Activated CD8-positive, alpha-beta T cell treated with anti-CD3 and anti-CD28 coated beads for 36 hours (primary cell): ENCODE data around the gene GTF3C1. TPM values are rescaled to one million over a fixed set of nuclear protein-coding genes. Genes with fewer than 3 reads are reported as not detected.

Experiments
- ATAC-seq: fragments of 200-7000 bp; cut with Tn5 transposase; one replicate; pipeline ENCODE4 v1.10.0; 2021; ENCODE audit warnings: mild to moderate bottlenecking, moderate library complexity
- CTCF ChIA-PET: fragments of 350-600 bp; sonication (Branson Sonifier 250); formaldehyde crosslinking; loops from one replicate; lab custom pipeline; 2021; ENCODE audit warnings: antibody characterized with exemption; lab: Charles Lee
- POLR2A ChIA-PET: fragments of 350-600 bp; sonication (Branson Sonifier 250); formaldehyde crosslinking; loops from one replicate; lab custom pipeline; 2021; ENCODE audit warnings: antibody characterized with exemption; lab: Charles Lee
- DNase-seq: peaks from one replicate; pipeline ENCODE4 v3.0.0-alpha.2; 2020
- H3K27ac Mint-ChIP-seq: one replicate; pipeline ENCODE4 v1.8.0; 2021; ENCODE audit warnings: mild to moderate bottlenecking, mixed read lengths
- H3K27me3 Mint-ChIP-seq: one replicate; pipeline ENCODE4 v1.8.0; 2021; ENCODE audit warnings: mixed read lengths
- H3K36me3 Mint-ChIP-seq: one replicate; pipeline ENCODE4 v1.8.0; 2021; ENCODE audit warnings: low read depth, mixed read lengths
- H3K4me1 Mint-ChIP-seq: one replicate; pipeline ENCODE4 v1.8.0; 2021; ENCODE audit warnings: low read depth, mixed read lengths
- H3K4me3 Mint-ChIP-seq: one replicate; pipeline ENCODE4 v1.8.0; 2021; ENCODE audit warnings: mild to moderate bottlenecking, moderate library complexity, mixed read lengths
- H3K9me3 Mint-ChIP-seq: one replicate; pipeline ENCODE4 v1.8.0; 2021; ENCODE audit warnings: mixed read lengths
- CTCF ChIP-seq: fragments of 200-600 bp; IDR thresholded peaks from one replicate; pipeline ENCODE4 v1.8.0; 2022; ENCODE audit warnings: antibody characterized with exemption, mild to moderate bottlenecking
- intact Hi-C: fragments of 100-400 bp; cut with micrococcal nuclease; formaldehyde crosslinking; loops from one replicate; pipeline ENCODE4 v1.10.0; 2022
- total RNA-seq, 2 experiments: library from RNA; stranded (reverse); gene quantifications; one replicate each; pipeline ENCODE4 v1.2.3, GENCODE V29; 2021

Gene GTF3C1
- total RNA-seq, 2 experiments from 2014 or later = 55.9 to 58.6 TPM

- Mint-ChIP-seq H3K9me3 (no peaks in the 10 kb centered on the region), H3K4me3 (no peak overlapping the region), H3K27ac (no peak overlapping the region), H3K27me3 (no peaks in the 10 kb centered on the region), H3K4me1 (no peaks in the 10 kb centered on the region), H3K36me3 (peaks cover 34% of the 10 kb centered on the region)
- ChIA-PET CTCF (no interaction called here), POLR2A (no interaction called here)
- intact Hi-C loops = no loop called here
- TF ChIP-seq CTCF = no peak
- DNase-seq (no peak), ATAC-seq (no peak)
Observed at GRCh38 chr16:27489421-27489820, 60.3 kb downstream of the GTF3C1 start.

GRCh38 chr16:27486760-27487159, 63.0 kb downstream of the GTF3C1 start:
- no peaks in the 10 kb centered on the region for H3K4me1 Mint-ChIP-seq

DNA sequence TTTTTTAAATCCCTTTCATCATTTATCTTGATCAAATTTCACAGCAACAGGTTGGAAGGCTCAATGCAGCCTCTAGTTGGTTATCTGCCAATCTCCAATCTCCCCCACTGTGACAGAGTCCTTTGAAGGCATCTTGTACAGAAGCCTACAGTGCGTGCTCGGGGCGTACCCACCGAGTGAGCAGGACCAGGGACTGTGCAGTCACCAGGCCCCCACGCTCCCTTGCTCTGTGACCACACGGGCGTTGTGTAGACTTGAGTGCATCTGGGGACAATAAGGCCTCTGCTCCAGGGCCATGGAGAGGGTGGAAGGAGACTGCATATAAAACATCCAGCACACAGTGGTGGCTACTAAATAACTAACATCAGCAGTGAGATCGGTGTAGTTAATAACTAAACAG, 63.4 kb downstream of the GTF3C1 start:
- ATAC-seq (no peak), DNase-seq (no peak)
- ChIA-PET CTCF (interaction anchor here (1.2 kb wide), 1 partner anchor 30 kb away, joined by 3 read pairs; no protein-coding TSS in a partner anchor), POLR2A (no interaction called here)
- Mint-ChIP-seq H3K4me1 (no peaks in the 10 kb centered on the region), H3K27ac (no peak overlapping the region), H3K9me3 (no peaks in the 10 kb centered on the region), H3K27me3 (no peaks in the 10 kb centered on the region), H3K36me3 (peaks cover 40% of the 10 kb centered on the region), H3K4me3 (no peak overlapping the region)
- no peak for TF ChIP-seq CTCF
- intact Hi-C loops = no loop called here

More at GRCh38 chr16:27486760-27487159, 63.0 kb downstream of the GTF3C1 start:
- H3K9me3 Mint-ChIP-seq = no peaks in the 10 kb centered on the region
- H3K36me3 Mint-ChIP-seq = peaks cover 39% of the 10 kb centered on the region
- DNase-seq (no peak), ATAC-seq (no peak)
- no peak overlapping the region for H3K4me3 Mint-ChIP-seq
- ChIA-PET CTCF (no interaction called here), POLR2A (no interaction called here)
- TF ChIP-seq CTCF = no peak
- intact Hi-C loops = no loop called here
- H3K27ac Mint-ChIP-seq = no peak overlapping the region
- no peaks in the 10 kb centered on the region for H3K27me3 Mint-ChIP-seq

GRCh38 chr16:27485811-27486210, 63.9 kb downstream of the GTF3C1 start:
- no peak for TF ChIP-seq CTCF
- intact Hi-C loops = no loop called here
- Mint-ChIP-seq H3K9me3 (no peaks in the 10 kb centered on the region), H3K36me3 (peaks cover 45% of the 10 kb centered on the region), H3K27ac (no peak overlapping the region), H3K4me1 (no peaks in the 10 kb centered on the region), H3K4me3 (no peak overlapping the region), H3K27me3 (no peaks in the 10 kb centered on the region)
- POLR2A ChIA-PET = no interaction called here
- CTCF ChIA-PET = interaction anchor here (1.2 kb wide), 1 partner anchor 30 kb away, joined by 3 read pairs; no protein-coding TSS in a partner anchor
- ATAC-seq (no peak), DNase-seq (no peak)

DNA sequence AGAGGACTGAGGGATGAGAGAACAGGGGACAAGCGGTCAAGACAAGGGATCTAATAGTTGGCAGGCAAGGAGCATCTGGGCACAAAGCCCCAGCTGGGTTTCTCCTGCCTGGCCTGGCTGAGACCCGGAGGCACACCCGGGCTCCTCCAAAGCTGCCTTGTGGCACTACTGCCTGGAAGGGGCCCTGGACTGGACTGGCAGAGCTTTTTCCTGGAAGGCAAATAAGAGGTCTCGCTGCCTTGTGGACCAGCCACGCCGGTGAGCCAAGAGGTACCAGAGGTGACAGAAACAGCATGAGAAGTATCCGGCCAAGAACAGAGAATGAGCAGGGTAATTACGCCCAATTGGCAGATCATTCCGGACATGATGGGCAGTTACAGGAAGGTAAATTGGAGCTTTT, 64.6 kb downstream of the GTF3C1 start:
- H3K4me3 Mint-ChIP-seq = no peak overlapping the region
- intact Hi-C loops = no loop called here

More for the DNA sequence above, 64.6 kb downstream of the GTF3C1 start:
- H3K9me3 Mint-ChIP-seq = no peaks in the 10 kb centered on the region
- peaks cover 49% of the 10 kb centered on the region for H3K36me3 Mint-ChIP-seq
- no peak for TF ChIP-seq CTCF
- no peak for ATAC-seq
- ChIA-PET CTCF (no interaction called here), POLR2A (no interaction called here)
- H3K27ac Mint-ChIP-seq = no peak overlapping the region
- H3K27me3 Mint-ChIP-seq = no peaks in the 10 kb centered on the region
- DNase-seq = no peak
- no peaks in the 10 kb centered on the region for H3K4me1 Mint-ChIP-seq
